Uterus (tissue), 2 donors: ENCODE measurements around the gene PSMA4.

ENCODE experiments used
- POLR2A ChIP-seq, 2 donors: fragments of 450-650 bp; IDR thresholded peaks; one replicate each; pipeline ENCODE4 v1.6.1; 2016; ENCODE audit warnings: antibody characterized with exemption in 2 of 2, mild to moderate bottlenecking in 1 of 2, moderate library complexity in 1 of 2
- TF ChIP-seq, protein P1 (sequence below), 4 experiments: fragments of 200-600 bp in 2 of 4; fragments of 450-650 bp in 2 of 4; sonication (generic) in 2 of 4; IDR thresholded peaks; one replicate each; pipeline ENCODE4 v1.5.1; 2016 to 2019; ENCODE audit warnings: antibody characterized with exemption in 4 of 4, mild to moderate bottlenecking in 2 of 4, moderate library complexity in 1 of 4

DNA sequence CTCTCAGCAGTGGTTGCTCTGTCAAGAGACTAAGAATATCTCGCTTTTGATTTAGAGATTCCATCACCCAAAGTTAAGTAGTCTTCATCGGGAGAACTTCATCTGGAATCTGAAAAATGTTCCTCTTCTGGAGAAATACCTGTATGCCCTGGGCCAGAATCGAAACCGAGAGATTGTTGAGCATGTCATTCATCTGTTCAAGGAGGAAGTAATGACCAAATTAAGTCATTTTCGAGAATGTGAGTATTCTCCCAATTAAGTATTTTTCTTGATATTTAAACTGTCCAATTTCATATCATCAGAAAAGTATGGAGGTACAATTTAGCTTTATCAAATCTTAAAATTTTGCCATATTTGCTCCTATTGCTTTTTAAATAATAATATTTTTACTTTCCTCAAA is 12.9 kb upstream of the PSMA4 start:
- TF ChIP-seq, protein P1, sequence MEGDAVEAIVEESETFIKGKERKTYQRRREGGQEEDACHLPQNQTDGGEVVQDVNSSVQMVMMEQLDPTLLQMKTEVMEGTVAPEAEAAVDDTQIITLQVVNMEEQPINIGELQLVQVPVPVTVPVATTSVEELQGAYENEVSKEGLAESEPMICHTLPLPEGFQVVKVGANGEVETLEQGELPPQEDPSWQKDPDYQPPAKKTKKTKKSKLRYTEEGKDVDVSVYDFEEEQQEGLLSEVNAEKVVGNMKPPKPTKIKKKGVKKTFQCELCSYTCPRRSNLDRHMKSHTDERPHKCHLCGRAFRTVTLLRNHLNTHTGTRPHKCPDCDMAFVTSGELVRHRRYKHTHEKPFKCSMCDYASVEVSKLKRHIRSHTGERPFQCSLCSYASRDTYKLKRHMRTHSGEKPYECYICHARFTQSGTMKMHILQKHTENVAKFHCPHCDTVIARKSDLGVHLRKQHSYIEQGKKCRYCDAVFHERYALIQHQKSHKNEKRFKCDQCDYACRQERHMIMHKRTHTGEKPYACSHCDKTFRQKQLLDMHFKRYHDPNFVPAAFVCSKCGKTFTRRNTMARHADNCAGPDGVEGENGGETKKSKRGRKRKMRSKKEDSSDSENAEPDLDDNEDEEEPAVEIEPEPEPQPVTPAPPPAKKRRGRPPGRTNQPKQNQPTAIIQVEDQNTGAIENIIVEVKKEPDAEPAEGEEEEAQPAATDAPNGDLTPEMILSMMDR (IDR thresholded peaks at IDR 0.05) = no peak
- TF ChIP-seq POLR2A (IDR thresholded peaks at IDR 0.05) = no peak
